ENCODE measurements around the gene MAP2K4. TPM values are rescaled to one million over a fixed set of nuclear protein-coding genes. Genes with fewer than 3 reads are reported as not detected.
A peak's percentile ranks its signal among the peaks of the same experiment; 100 is the strongest.

The MAP2K4 gene
- total RNA-seq, 1 experiment from 2014 or later = 33.1 TPM

DNA sequence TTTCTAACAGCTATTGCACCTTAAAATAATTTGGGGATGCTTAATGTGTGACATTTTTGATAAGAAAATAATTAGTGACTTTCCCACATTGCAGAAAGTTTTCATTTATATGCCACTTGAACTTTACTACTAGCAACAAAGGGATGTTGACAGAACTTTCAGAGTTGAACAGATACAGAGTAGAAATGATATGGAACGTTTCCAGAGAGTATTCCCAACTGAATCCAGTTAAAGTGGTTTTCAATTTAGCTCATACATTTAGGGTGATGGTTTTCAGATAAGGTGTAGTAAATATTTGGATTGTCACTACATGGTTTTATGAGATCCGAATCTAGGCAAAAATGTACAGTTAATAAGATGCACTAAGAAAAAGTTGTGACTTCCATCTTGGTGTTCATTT, 17.3 kb downstream of the MAP2K4 start:
- no peak for DNase-seq (ENCODE audit: low read depth)

DNA sequence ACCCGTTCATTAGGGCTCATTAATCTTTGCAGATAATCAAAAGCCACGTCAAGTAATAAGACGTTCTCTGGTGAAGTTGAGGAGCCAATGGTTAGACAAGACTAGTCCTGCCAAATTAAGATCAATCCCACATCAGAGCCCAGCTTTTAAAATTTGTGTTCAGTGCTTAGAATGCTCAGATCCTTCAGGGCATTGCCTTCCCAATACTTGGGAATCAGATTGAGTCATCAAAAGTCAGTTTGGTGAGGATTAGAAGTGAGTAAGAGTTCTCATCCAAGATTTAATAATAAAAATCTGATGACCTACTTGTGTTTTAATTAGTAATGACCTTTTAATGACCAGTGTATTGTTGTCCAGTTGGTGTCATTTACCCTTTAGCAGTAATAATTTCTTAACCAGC, 19.8 kb downstream of the MAP2K4 start:
- DNase-seq (ENCODE audit: low read depth) = peak; percentile 38

DNA sequence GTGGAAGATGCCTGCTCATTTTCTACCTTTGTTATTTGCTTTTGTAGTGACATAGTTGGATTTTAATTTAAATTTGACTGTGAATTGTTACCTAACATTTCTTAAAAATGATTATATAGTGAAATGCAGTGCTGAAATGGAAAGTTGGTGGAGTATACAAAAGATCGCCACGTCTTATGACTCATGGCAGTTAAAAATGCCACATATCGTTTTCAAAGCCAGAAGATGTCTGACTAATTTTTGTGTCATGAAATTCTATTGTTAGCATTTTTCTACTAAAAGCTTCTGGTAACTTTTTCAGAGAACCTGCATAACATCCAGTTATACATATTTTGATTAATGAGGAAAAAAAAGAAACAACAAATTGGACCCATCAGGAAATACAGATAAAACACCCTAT, 20.6 kb downstream of the MAP2K4 start:
- peak; percentile 84 for DNase-seq (ENCODE audit: low read depth)

DNA sequence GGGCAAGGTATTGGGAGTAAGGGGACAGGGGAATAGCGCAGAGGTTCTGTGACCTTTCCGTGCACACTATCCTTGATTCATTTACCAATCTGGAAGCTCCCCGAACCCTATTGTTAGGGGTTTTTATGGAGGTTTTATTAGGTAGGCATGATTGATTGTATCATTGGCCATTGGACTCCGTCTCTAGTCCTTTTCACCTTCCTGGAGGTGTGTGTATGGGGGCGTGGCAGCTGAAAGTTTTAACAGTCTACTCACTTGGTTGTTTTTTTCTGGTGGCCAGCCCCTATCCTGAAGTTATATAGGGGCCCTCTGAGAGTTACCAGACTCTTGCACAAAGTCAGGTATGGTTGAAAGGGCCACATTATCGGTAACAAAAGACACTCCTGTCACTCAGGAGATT, 23.0 kb downstream of the MAP2K4 start:
- DNase-seq (ENCODE audit: low read depth) = no peak

DNA sequence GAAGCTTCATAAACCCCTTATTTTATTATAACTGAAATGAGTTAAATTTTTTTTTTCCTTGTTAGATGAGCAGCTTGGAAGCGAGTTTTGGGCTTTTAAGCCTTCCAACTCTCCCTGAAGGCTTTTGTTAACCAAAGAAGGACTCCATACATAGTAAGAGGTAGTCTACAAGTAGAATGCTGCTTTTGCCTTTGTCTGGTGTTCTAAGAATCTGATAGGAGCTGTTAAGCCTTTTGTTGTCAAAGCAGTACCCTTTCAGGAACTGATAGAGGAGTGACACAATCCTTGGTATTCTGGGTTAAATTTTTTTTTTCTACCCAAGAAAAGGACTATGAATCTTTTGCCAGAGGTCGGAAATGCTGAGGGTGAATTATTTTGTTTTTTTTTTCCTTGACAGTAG, 26.1 kb downstream of the MAP2K4 start:
- DNase-seq (ENCODE audit: low read depth) = no peak

DNA sequence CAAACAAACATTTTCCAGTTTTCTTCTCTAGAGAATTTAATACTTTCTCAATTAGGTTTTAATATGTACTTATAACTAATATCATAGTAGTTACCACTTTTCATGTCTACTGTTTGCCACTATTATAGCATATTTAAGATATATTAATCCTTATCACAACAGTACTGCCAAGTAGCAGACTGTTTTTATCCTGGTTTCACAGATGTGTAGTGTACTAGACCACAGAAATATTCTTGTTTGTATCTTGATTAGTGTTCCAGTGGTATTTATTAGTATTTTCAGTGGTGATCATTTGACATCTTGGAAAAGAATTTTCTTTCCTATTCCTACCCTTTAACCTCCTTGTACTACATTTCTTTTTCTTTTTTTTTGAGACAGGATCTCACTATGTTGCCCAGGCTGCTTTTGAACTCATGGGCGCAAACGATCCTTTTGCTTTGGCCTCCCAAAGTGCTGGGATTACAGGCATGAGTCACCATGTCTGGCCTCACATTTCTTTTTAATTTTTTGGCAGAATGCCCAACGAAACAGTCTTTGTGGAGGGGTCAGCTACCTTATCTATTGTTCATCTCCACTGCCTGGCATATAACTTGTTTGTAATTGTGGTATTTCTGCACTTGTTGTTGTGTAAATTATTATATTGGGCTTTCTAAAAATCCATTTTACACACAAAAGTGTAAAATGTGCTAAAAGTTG, 27.2 kb downstream of the MAP2K4 start:
- DNase-seq (ENCODE audit: low read depth) = peak; percentile 52

DNA sequence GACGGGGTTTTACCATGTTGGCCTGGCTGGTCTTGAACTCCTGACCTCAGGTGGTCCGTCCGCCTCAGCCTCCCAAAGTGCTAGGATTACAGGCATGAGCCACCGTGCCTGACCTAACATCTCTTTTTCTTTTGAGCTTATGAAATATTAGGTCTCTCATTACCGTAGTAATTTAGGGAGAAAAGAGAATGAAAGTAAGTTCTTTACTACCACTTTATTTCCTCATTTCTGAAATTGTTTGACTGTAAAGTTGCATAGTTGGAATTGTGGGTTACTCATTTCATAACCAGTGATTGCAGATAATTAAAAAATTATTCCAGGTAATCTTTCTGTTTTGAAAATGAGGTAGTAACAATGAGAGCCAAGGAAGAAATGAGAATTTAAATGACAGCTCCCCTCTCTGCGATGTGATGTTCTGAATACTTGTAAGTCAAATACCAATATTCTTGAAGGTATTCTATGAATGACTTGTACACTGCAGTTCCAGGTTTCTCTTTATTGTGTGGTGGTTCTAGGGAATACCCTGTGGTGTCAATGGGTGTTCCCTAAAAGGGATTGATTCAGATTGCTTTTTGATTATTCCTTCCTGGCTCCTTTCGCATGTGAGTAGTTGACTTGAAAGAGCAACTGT, 28.3 kb downstream of the MAP2K4 start:
- no peak for DNase-seq (ENCODE audit: low read depth)

DNA sequence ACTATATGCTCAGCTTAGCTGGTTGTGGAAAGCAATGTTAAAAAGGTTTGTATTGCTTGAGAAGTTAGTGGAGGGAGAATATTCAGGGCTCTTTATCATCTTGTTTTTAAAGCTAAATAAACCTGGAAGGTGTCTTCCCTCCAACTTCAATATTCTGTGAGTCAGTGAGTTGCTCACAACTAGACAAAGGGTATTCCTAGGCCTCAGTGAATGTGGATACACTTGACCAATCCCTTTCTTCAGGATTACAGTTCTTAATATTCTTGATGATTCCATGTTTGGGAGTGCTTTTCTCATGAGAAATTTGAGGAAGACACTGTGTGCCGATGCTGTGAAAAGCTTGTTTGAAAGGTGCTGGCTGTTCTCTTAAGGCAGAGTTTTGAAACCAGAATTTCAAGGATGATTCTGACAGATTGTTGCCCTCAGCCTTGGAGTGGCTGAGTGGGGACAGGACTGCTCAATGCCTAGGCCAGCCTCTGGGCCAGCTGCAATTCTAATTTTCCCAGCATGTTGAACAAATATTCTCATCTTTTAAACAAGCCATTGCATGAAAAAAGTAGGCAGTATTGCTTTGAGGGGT, 30.1 kb downstream of the MAP2K4 start:
- no peak for DNase-seq (ENCODE audit: low read depth)

DNA sequence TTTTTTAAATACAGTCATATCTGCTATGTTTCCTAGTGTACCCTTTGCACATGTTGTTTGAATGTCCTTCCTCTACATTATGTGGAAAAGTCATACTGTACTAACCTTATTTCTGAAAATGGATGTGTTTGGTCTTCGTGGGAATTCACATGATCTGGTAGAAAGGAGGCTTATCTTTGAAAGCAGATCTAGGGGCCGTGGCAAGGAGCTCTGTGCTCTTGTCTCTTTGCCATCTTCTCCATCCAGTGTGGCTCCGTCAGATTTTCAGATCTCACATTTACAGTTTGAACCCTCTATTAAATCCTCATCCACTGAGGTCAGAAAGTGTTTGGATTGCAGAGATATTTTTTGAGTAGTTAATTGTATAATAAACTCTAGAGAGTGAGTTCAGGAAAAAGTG, 32.9 kb downstream of the MAP2K4 start:
- DNase-seq (ENCODE audit: low read depth) = no peak

DNA sequence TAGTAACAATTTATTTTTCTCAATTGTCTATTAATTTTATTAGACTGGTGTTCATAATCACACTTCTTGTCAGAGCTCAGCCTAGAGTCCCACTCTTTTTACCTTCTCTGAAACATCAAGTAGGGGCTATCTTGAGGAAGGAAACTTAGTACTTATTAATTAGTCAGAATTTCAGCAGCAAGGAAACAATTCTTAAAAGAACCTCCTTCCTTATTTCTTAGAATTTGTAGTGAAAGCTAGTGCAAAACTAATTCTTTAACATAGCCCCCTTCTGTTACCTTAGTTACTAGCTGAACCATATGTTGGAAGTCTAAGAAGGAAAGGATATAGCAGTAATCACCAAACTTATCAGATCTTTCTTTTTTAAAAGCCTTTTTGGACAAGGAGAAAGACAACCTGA, 35.2 kb downstream of the MAP2K4 start:
- DNase-seq (ENCODE audit: low read depth) = no peak

DNA sequence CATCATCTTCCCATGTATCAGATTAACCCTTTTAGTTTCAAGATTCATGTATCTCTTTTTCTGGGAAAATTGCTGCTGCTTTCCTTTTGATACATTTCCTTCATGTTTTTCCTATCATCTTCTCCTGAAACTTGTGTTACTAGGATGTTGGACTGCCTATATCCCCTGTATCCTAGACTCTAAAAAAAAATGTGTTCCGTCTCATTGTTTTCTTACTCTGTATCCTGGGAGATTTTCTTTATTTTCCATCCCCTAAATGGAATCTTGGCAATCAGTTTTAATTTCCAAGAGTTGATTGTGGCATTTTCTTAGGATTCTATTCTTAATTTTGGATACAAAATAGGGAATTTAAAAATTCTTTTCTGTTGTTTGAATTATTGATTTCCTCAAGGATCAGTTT, 36.8 kb downstream of the MAP2K4 start:
- DNase-seq (ENCODE audit: low read depth) = no peak

DNA sequence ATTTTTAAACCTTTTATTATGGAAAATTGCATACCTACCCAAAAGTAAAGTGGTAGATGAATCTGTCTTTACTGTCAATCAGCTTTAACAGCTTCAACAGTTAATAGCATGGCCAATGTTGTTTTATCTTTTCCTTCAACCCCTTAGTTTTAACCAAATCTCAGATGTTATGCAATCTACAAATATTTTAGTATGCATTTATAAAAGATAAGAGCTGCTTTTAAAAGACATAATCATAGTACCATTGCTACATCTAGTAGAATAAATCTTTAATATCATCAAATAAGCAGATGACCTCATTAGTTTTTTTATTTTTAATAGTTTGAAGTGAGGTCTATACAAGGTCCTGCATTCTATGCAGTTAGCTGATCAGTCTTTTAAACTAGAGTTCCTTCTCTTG, 37.9 kb downstream of the MAP2K4 start:
- no peak for DNase-seq (ENCODE audit: low read depth)

DNA sequence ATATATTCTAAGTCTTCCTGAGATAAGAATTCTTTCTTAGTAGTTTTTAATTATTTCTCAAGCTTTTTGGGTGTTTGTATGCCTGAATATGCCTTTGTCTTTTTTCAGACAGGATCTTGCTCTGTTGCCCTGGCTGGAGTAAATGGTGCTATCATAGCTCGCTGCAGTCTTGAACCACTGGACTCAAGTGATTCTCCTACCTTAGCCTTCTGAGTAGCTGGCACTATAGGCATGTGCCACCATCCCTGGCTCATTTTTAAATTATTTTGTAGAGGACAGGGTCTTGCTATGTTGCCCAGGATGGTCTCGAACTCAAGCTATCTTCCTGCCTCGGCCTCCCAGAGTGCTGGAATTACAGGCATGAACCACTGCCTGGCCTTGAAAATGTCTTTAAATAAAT, 41.6 kb downstream of the MAP2K4 start:
- DNase-seq (ENCODE audit: low read depth) = no peak

DNA sequence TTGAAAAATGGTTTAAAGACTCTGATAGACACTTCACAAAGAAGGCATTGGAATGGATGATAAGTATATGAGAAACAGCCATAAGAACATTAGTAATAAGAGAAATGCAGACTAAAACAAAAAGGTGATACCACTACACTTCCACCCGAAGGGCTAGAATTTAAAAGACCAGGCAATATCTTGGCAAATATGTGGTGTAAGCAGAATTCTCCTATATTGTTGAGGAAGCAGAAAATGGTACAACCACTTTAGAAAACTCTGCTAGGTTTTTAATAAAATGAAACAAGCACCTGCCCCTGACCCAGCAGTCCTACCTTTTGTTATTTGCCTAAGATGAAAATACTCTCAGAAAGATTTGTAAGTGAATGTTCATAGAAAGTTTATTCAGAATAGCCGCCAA, 43.7 kb downstream of the MAP2K4 start:
- DNase-seq (ENCODE audit: low read depth) = no peak

DNA sequence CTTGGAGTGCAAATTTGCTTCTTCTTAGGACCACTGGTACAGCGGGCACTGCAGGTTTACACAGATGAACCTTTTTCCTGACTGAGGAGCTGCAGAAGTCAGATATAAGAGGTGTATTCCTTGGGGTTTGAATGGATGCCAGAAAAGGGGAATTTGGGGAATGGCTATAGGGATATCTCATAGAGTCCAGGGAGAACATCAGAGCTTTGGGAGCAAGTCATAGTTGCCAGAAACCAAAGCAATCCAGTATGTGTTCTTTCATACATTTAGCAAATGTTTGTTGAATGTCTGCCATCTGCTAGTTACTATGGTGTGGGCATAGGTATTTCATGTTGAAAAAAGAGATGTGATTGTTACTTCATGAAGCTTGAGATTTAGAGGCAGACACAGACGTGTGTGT, 46.8 kb downstream of the MAP2K4 start:
- no peak for DNase-seq (ENCODE audit: low read depth)

DNA sequence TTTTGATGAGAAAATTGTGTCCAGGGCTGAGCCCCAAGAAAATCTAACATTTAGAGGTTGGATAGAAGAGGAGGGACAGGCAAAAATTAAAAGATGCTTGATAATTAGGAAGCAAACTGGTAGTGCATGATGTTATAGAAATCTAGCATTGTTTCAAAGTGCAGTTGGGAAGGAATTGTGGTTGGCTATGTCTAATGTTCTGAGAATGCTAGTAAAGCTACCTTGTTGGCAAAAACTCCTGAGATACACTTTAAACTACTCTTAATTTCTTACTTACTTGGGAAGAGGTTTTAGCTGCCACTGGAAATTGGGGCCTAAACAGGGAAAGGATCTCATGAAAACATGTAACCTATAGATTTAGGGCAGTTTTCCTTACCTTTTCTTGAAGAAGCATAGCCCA, 48.3 kb downstream of the MAP2K4 start:
- no peak for DNase-seq (ENCODE audit: low read depth)

DNA sequence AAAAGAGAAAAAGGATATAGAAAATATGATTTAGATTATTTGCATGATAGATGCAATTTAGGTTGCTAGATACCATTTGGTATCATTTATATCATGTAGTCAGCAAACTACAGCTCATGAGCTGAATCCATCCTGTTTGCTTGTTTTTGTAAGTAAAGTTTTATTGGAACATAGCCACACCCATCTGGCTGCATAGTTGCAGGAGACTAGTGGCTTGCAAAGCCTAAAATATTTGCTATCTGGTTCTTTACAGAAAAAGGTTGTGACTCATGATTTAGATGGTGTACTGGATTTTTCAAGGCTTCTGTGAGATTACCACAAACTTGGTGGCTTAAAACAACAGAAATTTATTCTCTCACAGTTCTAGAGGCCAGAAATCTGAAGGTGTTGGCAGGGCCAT, 49.9 kb downstream of the MAP2K4 start:
- DNase-seq (ENCODE audit: low read depth) = peak; percentile 82

DNA sequence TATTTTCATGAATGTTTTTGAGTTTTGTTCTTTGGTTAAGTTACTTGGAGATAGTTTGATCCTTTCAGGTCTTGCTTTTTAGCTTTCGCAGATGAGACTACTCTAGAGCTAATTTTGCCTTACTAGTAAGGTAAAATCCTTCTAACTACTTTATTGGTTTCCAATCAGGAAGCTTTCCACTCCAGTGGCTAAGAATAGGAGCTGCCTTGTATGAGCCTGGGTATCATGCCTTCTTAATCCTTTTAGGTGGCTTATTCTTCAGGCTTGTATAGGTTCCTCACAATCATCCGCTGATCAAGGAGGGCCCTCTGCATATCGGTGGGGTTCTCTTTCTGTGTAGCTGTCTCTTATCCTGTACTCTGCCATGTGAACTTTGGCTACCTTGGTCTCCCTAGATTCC, 53.7 kb downstream of the MAP2K4 start:
- DNase-seq (ENCODE audit: low read depth) = no peak

DNA sequence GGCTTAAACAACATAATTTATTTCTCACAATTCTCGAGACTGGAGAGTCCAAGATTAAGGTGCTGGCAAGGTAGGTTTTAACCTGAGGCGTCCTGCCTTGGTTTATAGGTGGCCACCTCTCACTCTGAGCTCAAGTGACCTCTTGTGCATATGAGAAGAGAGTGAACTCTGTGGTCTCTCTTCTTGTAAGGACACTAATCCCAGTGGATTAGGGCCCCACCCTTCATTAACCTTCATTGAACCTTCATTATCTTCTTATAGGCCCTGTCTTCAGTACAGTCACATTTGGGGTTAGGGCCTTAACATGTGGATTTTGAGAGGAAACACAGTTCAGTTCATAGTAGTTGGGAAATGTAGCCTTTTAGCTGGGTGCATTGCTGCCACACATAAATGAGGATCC, 57.1 kb downstream of the MAP2K4 start:
- DNase-seq (ENCODE audit: low read depth) = no peak

DNA sequence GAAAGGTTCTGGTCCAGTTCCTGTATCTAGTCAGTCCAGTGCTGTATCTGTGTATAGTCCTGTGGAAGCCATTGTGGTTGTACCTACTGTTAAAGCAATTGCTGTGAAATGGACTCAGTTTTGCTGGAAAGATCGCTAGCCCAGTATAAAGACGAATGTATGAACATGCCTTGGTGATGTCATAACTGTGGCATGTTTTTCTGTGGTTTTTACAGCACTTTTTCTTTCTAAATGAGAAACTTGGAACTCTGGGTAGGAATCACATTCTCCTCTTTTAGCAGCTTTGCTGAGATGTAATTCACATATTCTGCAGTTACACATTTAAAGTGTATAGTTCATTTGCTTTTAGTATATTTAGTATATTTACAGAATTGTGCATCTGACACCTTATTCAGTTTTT, 58.1 kb downstream of the MAP2K4 start:
- DNase-seq (ENCODE audit: low read depth) = peak; percentile 78

DNA sequence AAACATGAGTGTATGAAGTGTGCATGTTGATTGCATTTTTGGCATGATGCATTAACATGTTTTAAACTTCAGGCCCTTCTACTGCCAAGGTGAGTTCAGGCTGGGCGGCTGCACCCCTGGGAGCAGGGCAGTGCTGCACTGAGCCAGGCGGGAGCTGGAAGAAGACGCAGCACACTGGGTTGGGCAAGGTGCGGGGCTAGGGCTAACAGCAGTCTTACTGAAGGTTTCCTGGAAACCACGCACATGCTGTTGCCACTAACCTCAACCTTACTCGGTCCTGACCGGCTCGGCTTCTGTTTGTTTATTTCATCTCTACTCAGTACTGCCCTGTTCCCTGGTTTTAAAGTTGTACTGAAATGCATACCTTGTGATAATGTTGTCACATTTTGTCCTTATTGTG, 61.0 kb downstream of the MAP2K4 start:
- no peak for DNase-seq (ENCODE audit: low read depth)

DNA sequence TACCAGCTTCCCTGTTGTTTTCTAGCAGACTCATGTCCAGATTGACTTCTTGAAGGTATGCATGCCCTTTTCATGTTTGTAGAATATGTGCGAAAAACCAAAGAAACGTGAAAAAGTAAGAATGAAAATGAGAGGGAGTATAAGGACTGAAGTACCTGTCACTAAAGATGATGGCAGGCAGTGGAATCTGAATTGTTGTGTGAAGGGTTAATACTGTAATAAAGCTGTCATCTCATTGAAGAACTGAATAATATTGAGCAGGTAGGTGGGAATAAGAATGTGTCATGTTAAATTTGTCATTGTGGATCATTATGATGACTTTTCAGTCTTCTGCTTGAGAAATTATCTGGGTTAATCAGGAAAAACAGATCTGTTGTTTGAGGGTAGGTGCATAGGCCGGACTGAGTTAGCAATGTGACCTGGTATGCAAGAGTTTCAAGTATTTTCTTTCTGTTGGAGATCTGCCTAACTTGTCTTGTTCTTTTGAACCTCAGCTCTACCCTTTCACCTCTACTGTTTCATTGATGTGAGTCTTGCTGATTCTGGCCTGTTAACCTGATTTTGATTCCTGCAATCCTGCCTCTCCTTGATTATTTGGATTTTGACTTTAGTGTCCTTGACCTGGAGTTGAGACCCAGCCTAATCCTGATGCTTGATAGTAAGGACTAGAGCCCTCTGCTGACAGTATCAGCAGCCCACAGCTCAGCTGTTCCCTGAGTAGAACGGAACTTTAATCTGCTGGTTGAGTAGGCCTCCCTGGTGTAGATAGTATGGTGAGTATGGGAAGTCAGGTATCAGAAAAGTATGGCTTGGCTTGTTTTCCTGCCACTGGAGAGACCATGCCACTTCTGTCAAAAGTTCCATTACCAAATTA, 64.6 kb downstream of the MAP2K4 start:
- no peak for DNase-seq (ENCODE audit: low read depth)

Measured in LHCN-M2 (cell line).